ENCODE results near the gene MAST4. TPM values are rescaled to one million over a fixed set of nuclear protein-coding genes. Genes with fewer than 3 reads are reported as not detected.

MAST4 gene
- total and polyA plus RNA-seq, 2 donors (not counting 1 experiment from before 2014, with no cell fraction given), result 2.5 to 57.1 TPM

- Histone ChIP-seq H3K36me3 (replicated peaks in 1 of 2; ENCODE audit: control extremely low read depth in 1 of 2, control insufficient read depth in 1 of 2, extremely low read depth in 1 of 2, insufficient read depth in 2 of 2, low read length in 1 of 2) (no peaks in the 10 kb centered on the region), H3K9me3 (ENCODE audit: control extremely low read depth in 1 of 3, control insufficient read depth in 2 of 3, insufficient read depth in 1 of 3, low read length in 2 of 3) (no peaks in the 10 kb centered on the region), H3K27me3 (replicated peaks in 1 of 4; ENCODE audit: control extremely low read depth in 1 of 4, control insufficient read depth in 3 of 4, insufficient read depth in 4 of 4, low read length in 3 of 4) (no peaks in the 10 kb centered on the region), H2AFZ (ENCODE audit: insufficient read depth, low read depth, low read length, poor library complexity, severe bottlenecking) (no peak overlapping the region), H4K20me1 (ENCODE audit: control insufficient read depth, insufficient read depth, low read length, poor library complexity, severe bottlenecking) (no peaks in the 10 kb centered on the region), H3K4me1 (ENCODE audit: control insufficient read depth in 2 of 2, insufficient read depth in 2 of 2, low read length in 2 of 2) (no peaks in the 10 kb centered on the region), H3K9ac (ENCODE audit: low read length) (no peak overlapping the region), H3K4me3 (ENCODE audit: control extremely low read depth in 1 of 5, extremely low read depth in 1 of 5, insufficient read depth in 1 of 5, low read depth in 2 of 5, low read length in 4 of 5) (no peak overlapping the region), H3K4me2 (replicated peaks; ENCODE audit: low read depth, low read length, poor library complexity, severe bottlenecking) (no peak overlapping the region), H3K79me2 (ENCODE audit: control insufficient read depth, insufficient read depth, low read length) (no peaks in the 10 kb centered on the region), H3K27ac (ENCODE audit: low read length in 2 of 2) (no peak overlapping the region)
- intact Hi-C loops (cut with micrococcal nuclease), result no loop called here
- CTCF ChIA-PET, result no interaction called here
- TF ChIP-seq EZH2 (IDR thresholded peaks at IDR 0.05; ENCODE audit: borderline replicate concordance, insufficient read depth, low read depth, low read length, poor library complexity, severe bottlenecking) (no peak), CTCF (IDR thresholded peaks at IDR 0.05) (no peak)
- H3K4me1 Mint-ChIP-seq, result peaks cover 5% of the 10 kb centered on the region
- no CpG with 5 or more reads among the region's 1 CpG for WGBS (ENCODE audit: insufficient coverage)
- DNase-seq (no peak), ATAC-seq (ENCODE audit: low read depth) (no peak)
- no peak overlapping the region for H3K4me3 Mint-ChIP-seq
- no peaks in the 10 kb centered on the region for H3K9me3 Mint-ChIP-seq (ENCODE audit: insufficient read depth)
- POLR2A ChIA-PET, result no interaction called here
- H3K27ac Mint-ChIP-seq, result no peak overlapping the region
- no peaks in the 10 kb centered on the region for H3K27me3 Mint-ChIP-seq
Measured at GRCh38 chr5:67082941-67083340, 486.7 kb downstream of the MAST4 start.

- no peak overlapping the region for H3K27ac Mint-ChIP-seq
- DNase-seq, result no peak
- H3K4me3 Mint-ChIP-seq, result no peak overlapping the region
- ChIA-PET CTCF (no interaction called here), POLR2A (no interaction called here)
- no peak overlapping the region for H3K4me2 ChIP-seq (replicated peaks; ENCODE audit: low read depth, low read length, poor library complexity, severe bottlenecking)
- H3K36me3 ChIP-seq (replicated peaks in 1 of 2; ENCODE audit: control extremely low read depth in 1 of 2, control insufficient read depth in 1 of 2, extremely low read depth in 1 of 2, insufficient read depth in 2 of 2, low read length in 1 of 2), result no peaks in the 10 kb centered on the region
- TF ChIP-seq CTCF (IDR thresholded peaks at IDR 0.05), result no peak
- no peak for TF ChIP-seq EZH2 (IDR thresholded peaks at IDR 0.05; ENCODE audit: borderline replicate concordance, insufficient read depth, low read depth, low read length, poor library complexity, severe bottlenecking)
- H3K79me2 ChIP-seq (ENCODE audit: control insufficient read depth, insufficient read depth, low read length), result no peaks in the 10 kb centered on the region
- no peaks in the 10 kb centered on the region for H3K27me3 Mint-ChIP-seq
- no peak overlapping the region for H2AFZ ChIP-seq (ENCODE audit: insufficient read depth, low read depth, low read length, poor library complexity, severe bottlenecking)
- H3K4me1 ChIP-seq (ENCODE audit: control insufficient read depth in 2 of 2, insufficient read depth in 2 of 2, low read length in 2 of 2), result no peaks in the 10 kb centered on the region
- no peak overlapping the region for H3K4me3 ChIP-seq (ENCODE audit: control extremely low read depth in 1 of 5, extremely low read depth in 1 of 5, insufficient read depth in 1 of 5, low read depth in 2 of 5, low read length in 4 of 5)
- no peaks in the 10 kb centered on the region for H3K9me3 ChIP-seq (ENCODE audit: control extremely low read depth in 1 of 3, control insufficient read depth in 2 of 3, insufficient read depth in 1 of 3, low read length in 2 of 3)
- H3K27ac ChIP-seq (ENCODE audit: low read length in 2 of 2), result no peak overlapping the region
- H3K27me3 ChIP-seq (replicated peaks in 1 of 4; ENCODE audit: control extremely low read depth in 1 of 4, control insufficient read depth in 3 of 4, insufficient read depth in 4 of 4, low read length in 3 of 4), result no peaks in the 10 kb centered on the region
- intact Hi-C loops (cut with micrococcal nuclease), result no loop called here
- H4K20me1 ChIP-seq (ENCODE audit: control insufficient read depth, insufficient read depth, low read length, poor library complexity, severe bottlenecking), result no peaks in the 10 kb centered on the region
- H3K9me3 Mint-ChIP-seq (ENCODE audit: insufficient read depth), result no peaks in the 10 kb centered on the region
- peaks cover 5% of the 10 kb centered on the region for H3K4me1 Mint-ChIP-seq
- 86% methylated on average over 1 of the region's 4 CpGs for WGBS (ENCODE audit: insufficient coverage)
- ATAC-seq (ENCODE audit: low read depth), result no peak
- H3K9ac ChIP-seq (ENCODE audit: low read length), result no peak overlapping the region
Measured at GRCh38 chr5:67085616-67086015, 489.4 kb downstream of the MAST4 start.

Data from B cell (primary cell).